ENCODE measurements around the gene SEC14L2. TPM values are rescaled to one million over a fixed set of nuclear protein-coding genes. Genes with fewer than 3 reads are reported as not detected.
A peak's percentile ranks its signal among the peaks of the same experiment; 100 is the strongest.

The SEC14L2 gene
- total and polyA plus RNA-seq, 2 of the 4 experiments (the other 2 are of a cell fraction), result 38.7 to 54.8 TPM

GRCh38 chr22:30444632-30445437 is 48.0 kb downstream of the SEC14L2 start:
- no peak overlapping the region for H3K18ac ChIP-seq (ENCODE audit: low read depth, low read length)
- H4K91ac ChIP-seq (ENCODE audit: insufficient read depth, low read depth, low read length), result no peak overlapping the region
- H3K9ac ChIP-seq (ENCODE audit: low read depth, low read length), result 0 out of 2 replicates have a peak overlapping the region, but pooled peaks have one; percentile 12
- no peaks in the 10 kb centered on the region; the same call in 1 of the 2 replicates for H3K9me1 ChIP-seq (ENCODE audit: insufficient read depth, low read length)
- H3K4me1 ChIP-seq (ENCODE audit: control insufficient read depth, insufficient read depth, low read length), result peaks cover 5% of the 10 kb centered on the region; the same call in 1 of the 2 replicates
- 0 out of 2 replicates have a peak overlapping the region, but pooled peaks have one; percentile 24 for H2AK5ac ChIP-seq (ENCODE audit: low read depth, low read length)
- peak overlapping the region; percentile 48 for H2AFZ ChIP-seq (replicated peaks; ENCODE audit: low read length, poor library complexity)
- H3K4ac ChIP-seq (ENCODE audit: low read depth, low read length), result no peak overlapping the region
- H3K14ac ChIP-seq (replicated peaks; ENCODE audit: low read depth, low read length), result no peak overlapping the region
- H3K79me1 ChIP-seq (ENCODE audit: low read depth in 1 of 2, low read length in 2 of 2), result no peaks in the 10 kb centered on the region
- no peak overlapping the region for H3K56ac ChIP-seq (ENCODE audit: extremely low read depth, insufficient read depth, low read length)
- POLR2A ChIA-PET (ENCODE audit: unreplicated experiment), result no interaction called here
- DNase-seq, result peak; percentile 52
- CTCF ChIA-PET, result interaction anchor here (0.8 to 1.4 kb wide), 3 partner anchors 41 to 109 kb away, joined by 3 read pairs; no protein-coding TSS in a partner anchor
- no peaks in the 10 kb centered on the region for H3K9me3 ChIP-seq (ENCODE audit: control insufficient read depth, insufficient read depth, low read length)
- no peak overlapping the region for H2BK5ac ChIP-seq (ENCODE audit: low read depth, low read length, poor library complexity, severe bottlenecking)
- H2BK15ac ChIP-seq (ENCODE audit: low read depth, low read length), result no peak overlapping the region
- H4K5ac ChIP-seq (ENCODE audit: low read depth, low read length), result no peak overlapping the region; the same call in 1 of the 2 replicates
- no peak overlapping the region for H2BK20ac ChIP-seq (ENCODE audit: low read depth, low read length)
- WGBS, 2 experiments (ENCODE audit: extremely low coverage in 2 of 2, insufficient read length in 1 of 2), result no CpG with 5 or more reads among the region's 11 CpGs
- peak overlapping the region; percentile 47 to 89; a peak in 3 of 4 replicates for H4K8ac ChIP-seq (ENCODE audit: low read depth in 2 of 2, low read length in 2 of 2)
- H3K23ac ChIP-seq (ENCODE audit: low read depth, low read length), result no peak overlapping the region
- H2AK9ac ChIP-seq (replicated peaks; ENCODE audit: low read depth, low read length, poor library complexity), result no peak overlapping the region
- dilution Hi-C loops (cut with HindIII; ENCODE audit: low sequenced_read_pairs, unreplicated experiment), result no loop called here
- H3K4me2 ChIP-seq (ENCODE audit: low read depth, low read length), result no peak overlapping the region
- BruUV-seq (replicated peaks), result no TSS peak
- peaks cover 8% of the 10 kb centered on the region for H3K27me3 ChIP-seq (ENCODE audit: control insufficient read depth, insufficient read depth, low read length)
- no peak overlapping the region for H2BK120ac ChIP-seq (ENCODE audit: low read depth, low read length)
- in situ Hi-C loops (cut with MboI; ENCODE audit: low sequenced_read_pairs), result no loop called here
- peak; percentile 94 for ATAC-seq (ENCODE audit: low read depth)
- no peaks in the 10 kb centered on the region for H4K20me1 ChIP-seq (ENCODE audit: insufficient read depth, low read length)
- H3K36me3 ChIP-seq (ENCODE audit: control insufficient read depth, insufficient read depth, low read length), result no peaks in the 10 kb centered on the region
- H3K27ac ChIP-seq (ENCODE audit: insufficient read depth, low read length), result no peak overlapping the region
- no peak overlapping the region for H3K4me3 ChIP-seq (ENCODE audit: insufficient read depth, low read depth, low read length)
- intact Hi-C loops (cut with micrococcal nuclease), result loop anchor here (1.0 kb wide), 1 partner anchor 40 kb away; no protein-coding TSS in a partner anchor
- TF ChIP-seq BHLHE40 (IDR thresholded peaks at IDR 0.05; ENCODE audit: low read depth, low read length) (no peak), MAZ (IDR thresholded peaks at IDR 0.05; ENCODE audit: borderline replicate concordance, low read depth, low read length) (no peak), RCOR1 (IDR thresholded peaks at IDR 0.05; ENCODE audit: insufficient replicate concordance, low read length) (no peak), CEBPB (IDR thresholded peaks at IDR 0.05; ENCODE audit: low read depth, low read length) (no peak), RAD21 (IDR thresholded peaks at IDR 0.05; ENCODE audit: low read length) (peak; percentile 76), FOS (IDR thresholded peaks at IDR 0.05; ENCODE audit: low read depth, low read length) (no peak), USF2 (IDR thresholded peaks at IDR 0.05; ENCODE audit: low read depth, low read length) (no peak), MXI1 (IDR thresholded peaks at IDR 0.05; ENCODE audit: borderline replicate concordance, low read depth, low read length) (no peak), RFX5 (IDR thresholded peaks at IDR 0.05; ENCODE audit: low read depth, low read length) (no peak), SMC3 (IDR thresholded peaks at IDR 0.05; ENCODE audit: low read depth, low read length) (peak; percentile 60), POLR2A (IDR thresholded peaks at IDR 0.05; ENCODE audit: low read depth, low read length) (peak; percentile 48; the same call in 1 of the 2 replicates), CHD1 (IDR thresholded peaks at IDR 0.05; ENCODE audit: low read depth, low read length) (no peak)
- TF ChIP-seq, protein P1, sequence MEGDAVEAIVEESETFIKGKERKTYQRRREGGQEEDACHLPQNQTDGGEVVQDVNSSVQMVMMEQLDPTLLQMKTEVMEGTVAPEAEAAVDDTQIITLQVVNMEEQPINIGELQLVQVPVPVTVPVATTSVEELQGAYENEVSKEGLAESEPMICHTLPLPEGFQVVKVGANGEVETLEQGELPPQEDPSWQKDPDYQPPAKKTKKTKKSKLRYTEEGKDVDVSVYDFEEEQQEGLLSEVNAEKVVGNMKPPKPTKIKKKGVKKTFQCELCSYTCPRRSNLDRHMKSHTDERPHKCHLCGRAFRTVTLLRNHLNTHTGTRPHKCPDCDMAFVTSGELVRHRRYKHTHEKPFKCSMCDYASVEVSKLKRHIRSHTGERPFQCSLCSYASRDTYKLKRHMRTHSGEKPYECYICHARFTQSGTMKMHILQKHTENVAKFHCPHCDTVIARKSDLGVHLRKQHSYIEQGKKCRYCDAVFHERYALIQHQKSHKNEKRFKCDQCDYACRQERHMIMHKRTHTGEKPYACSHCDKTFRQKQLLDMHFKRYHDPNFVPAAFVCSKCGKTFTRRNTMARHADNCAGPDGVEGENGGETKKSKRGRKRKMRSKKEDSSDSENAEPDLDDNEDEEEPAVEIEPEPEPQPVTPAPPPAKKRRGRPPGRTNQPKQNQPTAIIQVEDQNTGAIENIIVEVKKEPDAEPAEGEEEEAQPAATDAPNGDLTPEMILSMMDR (conservative IDR thresholded peaks at IDR 0.05; ENCODE audit: low read depth, low read length), result peak; percentile 76
- TF ChIP-seq, protein P2, sequence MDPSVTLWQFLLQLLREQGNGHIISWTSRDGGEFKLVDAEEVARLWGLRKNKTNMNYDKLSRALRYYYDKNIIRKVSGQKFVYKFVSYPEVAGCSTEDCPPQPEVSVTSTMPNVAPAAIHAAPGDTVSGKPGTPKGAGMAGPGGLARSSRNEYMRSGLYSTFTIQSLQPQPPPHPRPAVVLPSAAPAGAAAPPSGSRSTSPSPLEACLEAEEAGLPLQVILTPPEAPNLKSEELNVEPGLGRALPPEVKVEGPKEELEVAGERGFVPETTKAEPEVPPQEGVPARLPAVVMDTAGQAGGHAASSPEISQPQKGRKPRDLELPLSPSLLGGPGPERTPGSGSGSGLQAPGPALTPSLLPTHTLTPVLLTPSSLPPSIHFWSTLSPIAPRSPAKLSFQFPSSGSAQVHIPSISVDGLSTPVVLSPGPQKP (IDR thresholded peaks at IDR 0.05; ENCODE audit: borderline replicate concordance, low read depth, low read length), result no peak
